Large intestine (tissue), 3 donors: ENCODE results near the gene CTTN. TPM values are rescaled to one million over a fixed set of nuclear protein-coding genes. Genes with fewer than 3 reads are reported as not detected.

Source experiments
- DNase-seq, 2 donors: peaks; one replicate each; pipeline versions ENCODE4 v3.0.0 to v3.0.0-alpha.2; 2013
- H3K27ac ChIP-seq: one replicate; pipeline ENCODE4 v1.5.1; 2013; ENCODE audit warnings: low read length
- H3K27me3 ChIP-seq: 2 replicates; pipeline ENCODE4 v1.6.1; 2013; ENCODE audit warnings: low read length; ENCODE audit not compliant: control insufficient read depth, insufficient read depth
- H3K36me3 ChIP-seq: 2 replicates; pipeline ENCODE4 v1.6.1; 2013; ENCODE audit warnings: low read length; ENCODE audit not compliant: control insufficient read depth, insufficient read depth
- H3K4me1 ChIP-seq: one replicate; pipeline ENCODE4 v1.6.1; 2013; ENCODE audit warnings: low read length; ENCODE audit not compliant: control insufficient read depth, insufficient read depth
- H3K4me3 ChIP-seq: one replicate; pipeline ENCODE4 v1.5.1; 2013; ENCODE audit warnings: low read length
- H3K9me3 ChIP-seq: one replicate; pipeline ENCODE4 v1.6.1; 2013; ENCODE audit warnings: mild to moderate bottlenecking, low read depth, low read length, moderate library complexity; ENCODE audit not compliant: control insufficient read depth
- WGBS: methylation state at CpG from one replicate; pipeline ENCODE4 v1.1.5; 2013; ENCODE audit warnings: low lambda C conversion rate; ENCODE audit not compliant: insufficient coverage; 5-methylcytosine and 5-hydroxymethylcytosine counted together
- polyA plus RNA-seq: library from polyadenylated mRNA; unstranded; fragments of 120-200 nt; gene quantifications from one replicate; pipeline ENCODE4 v1.2.1, GENCODE V29; 2013

The CTTN gene
- polyA plus RNA-seq, 1 donor: 224 TPM

- Histone ChIP-seq H3K4me1 (no peaks in the 10 kb centered on the region), H3K27me3 (no peaks in the 10 kb centered on the region), H3K27ac (no peak overlapping the region), H3K36me3 (peaks cover 92% of the 10 kb centered on the region), H3K4me3 (no peak overlapping the region), H3K9me3 (peaks cover 8% of the 10 kb centered on the region)
- WGBS: no CpG with 5 or more reads among the region's 13 CpGs
- DNase-seq: no peak
Measured at GRCh38 chr11:70433526-70433925, 35.2 kb downstream of the CTTN start.

- Histone ChIP-seq H3K4me3 (no peak overlapping the region), H3K27me3 (no peaks in the 10 kb centered on the region), H3K9me3 (peaks cover 8% of the 10 kb centered on the region), H3K36me3 (peaks cover 85% of the 10 kb centered on the region), H3K4me1 (no peaks in the 10 kb centered on the region), H3K27ac (no peak overlapping the region)
- no CpG with 5 or more reads among the region's 36 CpGs for WGBS
- no peak for DNase-seq
Measured at GRCh38 chr11:70433966-70434812, 35.9 kb downstream of the CTTN start.

GRCh38 chr11:70434813-70435278 lies 36.5 kb downstream of the CTTN start:
- peaks cover 79% of the 10 kb centered on the region for H3K36me3 ChIP-seq
- H3K27me3 ChIP-seq: no peaks in the 10 kb centered on the region
- no peak overlapping the region for H3K27ac ChIP-seq
- DNase-seq: no peak
- peaks cover 8% of the 10 kb centered on the region for H3K9me3 ChIP-seq
- H3K4me3 ChIP-seq: no peak overlapping the region
- no CpG with 5 or more reads among the region's 17 CpGs for WGBS
- no peaks in the 10 kb centered on the region for H3K4me1 ChIP-seq

- peaks cover 8% of the 10 kb centered on the region for H3K9me3 ChIP-seq
Measured at GRCh38 chr11:70435361-70435760, 37.0 kb downstream of the CTTN start.

GRCh38 chr11:70435765-70436500 lies 37.6 kb downstream of the CTTN start:
- Histone ChIP-seq H3K4me3 (no peak overlapping the region), H3K27me3 (no peaks in the 10 kb centered on the region), H3K9me3 (peaks cover 8% of the 10 kb centered on the region), H3K27ac (no peak overlapping the region), H3K36me3 (peaks cover 68% of the 10 kb centered on the region), H3K4me1 (no peaks in the 10 kb centered on the region)
- WGBS: no CpG with 5 or more reads among the region's 24 CpGs
- no peak for DNase-seq

More at GRCh38 chr11:70435361-70435760, 37.0 kb downstream of the CTTN start:
- no peak for DNase-seq
- WGBS: no CpG with 5 or more reads among the region's 13 CpGs
- no peak overlapping the region for H3K27ac ChIP-seq
- peaks cover 73% of the 10 kb centered on the region for H3K36me3 ChIP-seq
- no peak overlapping the region for H3K4me3 ChIP-seq
- H3K4me1 ChIP-seq: no peaks in the 10 kb centered on the region
- H3K27me3 ChIP-seq: no peaks in the 10 kb centered on the region

GRCh38 chr11:70436501-70436860 lies 38.2 kb downstream of the CTTN start:
- Histone ChIP-seq H3K27me3 (no peaks in the 10 kb centered on the region), H3K9me3 (peaks cover 8% of the 10 kb centered on the region), H3K36me3 (peaks cover 62% of the 10 kb centered on the region), H3K27ac (no peak overlapping the region), H3K4me3 (no peak overlapping the region), H3K4me1 (no peaks in the 10 kb centered on the region)
- DNase-seq: no peak
- no CpG with 5 or more reads among the region's 15 CpGs for WGBS

- Histone ChIP-seq H3K4me1 (no peaks in the 10 kb centered on the region), H3K36me3 (peaks cover 55% of the 10 kb centered on the region), H3K9me3 (peaks cover 5% of the 10 kb centered on the region), H3K27me3 (no peaks in the 10 kb centered on the region), H3K4me3 (no peak overlapping the region), H3K27ac (no peak overlapping the region)
- WGBS: 100% methylated on average over 1 of the region's 18 CpGs
- DNase-seq: no peak
Measured at GRCh38 chr11:70437111-70437784, 38.9 kb downstream of the CTTN start.

- peak in 1 of 2 donors; percentile 25 for DNase-seq
- Histone ChIP-seq H3K27ac (no peak overlapping the region), H3K4me1 (no peaks in the 10 kb centered on the region)
Measured at GRCh38 chr11:70440206-70440605, 41.9 kb downstream of the CTTN start.

GRCh38 chr11:70443773-70444030 lies 45.4 kb downstream of the CTTN start:
- DNase-seq: no peak
- no peak overlapping the region for H3K27ac ChIP-seq
- no peaks in the 10 kb centered on the region for H3K36me3 ChIP-seq
- no peak overlapping the region for H3K4me3 ChIP-seq
- H3K4me1 ChIP-seq: no peaks in the 10 kb centered on the region
- H3K27me3 ChIP-seq: no peaks in the 10 kb centered on the region
- 86% methylated on average over 2 of the region's 11 CpGs for WGBS
- H3K9me3 ChIP-seq: no peaks in the 10 kb centered on the region

More at GRCh38 chr11:70440206-70440605, 41.9 kb downstream of the CTTN start:
- WGBS: no CpG with 5 or more reads among the region's 6 CpGs
- peaks cover 5% of the 10 kb centered on the region for H3K9me3 ChIP-seq
- no peak overlapping the region for H3K4me3 ChIP-seq
- H3K27me3 ChIP-seq: no peaks in the 10 kb centered on the region
- peaks cover 25% of the 10 kb centered on the region for H3K36me3 ChIP-seq

- no peaks in the 10 kb centered on the region for H3K27me3 ChIP-seq
- 100% methylated on average over 1 of the region's 11 CpGs for WGBS
Measured at GRCh38 chr11:70445091-70445490, 46.8 kb downstream of the CTTN start.

More at GRCh38 chr11:70445091-70445490, 46.8 kb downstream of the CTTN start:
- Histone ChIP-seq H3K4me3 (no peak overlapping the region), H3K9me3 (peaks cover 7% of the 10 kb centered on the region), H3K27ac (no peak overlapping the region), H3K4me1 (no peaks in the 10 kb centered on the region), H3K36me3 (no peaks in the 10 kb centered on the region)
- no peak for DNase-seq
